ENCODE measurements around the gene SOS1.
"Not testable (repeated sequence)": the region's sequence is repeated elsewhere in the genome, so short reads cannot be mapped to it uniquely, and the experiment has no call there.

Gene SOS1

DNA sequence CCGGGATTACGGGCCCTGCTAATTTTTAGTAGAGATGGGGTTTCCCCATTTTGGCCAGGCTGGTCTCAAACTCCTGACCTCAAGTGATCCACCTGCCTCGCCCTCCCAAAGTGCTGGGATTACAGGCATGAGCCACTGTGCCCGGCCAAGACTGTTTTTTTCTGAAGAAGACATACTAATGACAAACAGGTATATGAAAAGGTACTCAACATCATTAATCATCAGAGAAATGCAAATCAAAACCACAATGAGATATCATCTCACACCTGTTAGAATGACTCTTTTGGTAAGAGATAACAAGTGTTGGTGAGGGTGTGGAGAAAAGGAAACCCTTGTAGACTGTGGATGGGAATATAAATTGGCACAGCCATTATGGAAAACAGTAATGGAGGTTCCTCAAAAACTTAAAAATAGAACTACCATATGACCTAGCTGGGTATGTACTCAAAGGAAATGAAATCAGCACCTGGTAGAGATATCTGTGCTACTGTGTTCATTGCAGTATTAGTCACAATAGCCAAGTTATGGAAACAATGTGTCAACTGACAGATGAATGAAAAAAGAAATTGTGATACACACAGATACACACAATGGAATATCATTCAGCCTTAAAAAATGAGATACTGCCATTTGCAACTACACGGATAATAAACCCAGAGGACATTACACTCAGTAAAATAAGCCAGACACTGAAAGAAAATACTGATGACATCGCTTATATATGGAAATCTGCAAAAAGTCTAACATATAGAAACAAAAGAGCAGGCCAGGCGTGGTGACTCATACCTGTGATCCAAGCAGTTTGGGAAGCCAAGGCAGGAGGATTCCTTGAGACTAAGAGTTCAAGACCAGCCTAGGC, 20.8 kb downstream of the SOS1 start:
- no peak for DNase-seq (ENCODE audit: low read depth in 2 of 2)

DNA sequence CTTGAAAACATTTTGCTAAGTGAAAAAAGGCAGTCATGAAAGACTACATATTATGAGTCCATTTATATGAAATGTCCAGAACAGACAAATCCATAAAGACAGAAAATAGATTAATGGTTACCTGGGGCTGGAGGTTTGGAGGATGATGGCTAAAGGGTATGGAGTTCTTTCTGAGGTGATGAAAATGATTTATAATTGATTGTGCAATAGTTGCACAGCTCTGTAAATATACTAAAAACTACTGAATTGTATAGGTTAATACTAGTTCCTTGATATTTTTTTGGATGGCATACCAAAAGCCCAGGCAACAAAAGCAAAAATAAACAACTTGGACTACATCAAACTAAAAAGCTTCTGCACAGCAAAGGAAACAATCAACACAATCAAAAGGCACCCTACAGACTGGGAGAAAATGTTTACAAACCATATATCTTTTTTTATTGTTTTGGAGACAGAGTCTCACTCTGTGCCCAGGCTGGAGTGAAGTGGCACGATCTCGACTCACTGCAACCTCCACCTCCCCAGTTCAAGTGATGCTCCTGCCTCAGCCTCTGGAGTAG, 21.5 kb downstream of the SOS1 start:
- DNase-seq (ENCODE audit: low read depth in 2 of 2), result no peak

DNA sequence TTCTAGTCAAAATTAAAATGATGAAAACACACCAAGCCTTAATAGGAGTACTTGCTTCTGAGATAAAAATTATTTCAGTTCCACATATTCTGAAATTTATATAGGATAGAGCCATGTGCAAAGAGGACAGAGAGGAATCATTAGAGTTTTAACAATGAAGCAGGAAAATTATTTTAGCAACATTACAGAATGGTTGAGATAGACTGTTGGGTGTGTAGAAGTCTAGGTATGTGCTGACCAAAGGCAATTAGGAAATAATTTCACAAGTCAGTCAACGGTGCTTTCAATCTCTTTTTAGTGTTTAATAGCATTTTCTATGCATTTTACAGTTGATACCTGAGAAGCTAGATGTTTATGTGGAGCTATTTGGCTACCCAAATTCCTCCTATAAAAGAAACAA, 25.2 kb downstream of the SOS1 start:
- no peak for DNase-seq (ENCODE audit: low read depth in 2 of 2)

DNA sequence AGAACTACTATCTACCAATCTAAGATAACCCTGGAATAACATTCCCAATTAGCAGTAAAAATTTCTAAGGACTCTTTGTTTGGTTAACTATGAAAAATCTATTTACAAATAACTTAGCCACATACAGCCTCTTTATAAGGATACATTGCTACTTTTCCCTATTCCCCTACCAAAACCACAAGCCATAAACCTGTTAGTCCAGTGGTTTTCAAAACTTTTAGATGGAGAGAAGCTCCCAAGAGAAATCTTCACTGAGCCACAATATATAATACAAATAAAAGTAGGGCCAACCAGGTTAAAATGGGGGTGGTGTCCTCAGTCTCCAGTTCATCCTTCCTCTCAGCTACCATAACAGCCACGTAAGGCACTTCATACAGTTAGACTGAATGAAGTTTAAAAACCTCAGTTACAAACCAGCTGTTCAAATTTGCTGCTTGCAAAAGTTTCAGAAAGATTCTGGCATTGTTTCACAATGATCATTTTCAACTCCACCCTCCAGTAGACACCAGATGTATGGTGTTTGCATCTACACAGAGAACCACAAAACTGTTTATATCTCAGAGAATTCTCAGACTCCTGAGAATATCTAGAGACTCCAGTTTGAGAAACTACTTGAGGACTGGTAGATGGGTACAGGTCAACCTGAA, 26.0 kb downstream of the SOS1 start:
- no peak for DNase-seq (ENCODE audit: low read depth in 2 of 2)

DNA sequence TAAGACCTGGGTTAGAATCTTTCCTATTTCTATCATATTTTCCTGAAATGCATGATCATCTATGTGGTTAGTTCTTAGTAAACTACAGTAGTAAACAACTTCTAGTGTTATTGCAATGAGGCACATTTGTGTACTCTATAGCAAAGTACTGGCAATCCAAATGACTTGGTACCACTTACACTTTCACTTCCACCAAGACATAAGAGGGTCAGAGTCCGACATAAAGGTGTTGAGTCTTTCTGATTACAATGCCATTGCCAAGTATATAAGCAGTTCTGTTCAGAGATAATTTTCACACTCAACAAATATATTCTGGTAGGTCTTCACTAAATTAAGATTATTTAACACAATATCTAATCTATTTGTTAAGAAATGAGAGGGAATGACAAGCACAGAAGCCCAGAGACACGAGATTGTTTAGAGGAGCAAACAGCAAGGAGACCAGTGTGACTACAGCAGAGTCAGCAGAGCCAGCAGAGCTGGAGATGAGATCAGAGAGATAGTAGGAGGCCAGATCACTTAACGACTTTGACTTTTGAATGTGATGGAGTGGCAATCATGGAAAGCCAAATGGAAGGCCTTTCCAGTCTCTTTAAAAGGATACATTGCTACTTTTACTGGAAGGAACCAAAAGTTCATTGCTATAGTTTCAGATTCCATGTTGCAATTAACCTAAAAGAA, 27.5 kb downstream of the SOS1 start:
- no peak for DNase-seq (ENCODE audit: low read depth in 2 of 2)

DNA sequence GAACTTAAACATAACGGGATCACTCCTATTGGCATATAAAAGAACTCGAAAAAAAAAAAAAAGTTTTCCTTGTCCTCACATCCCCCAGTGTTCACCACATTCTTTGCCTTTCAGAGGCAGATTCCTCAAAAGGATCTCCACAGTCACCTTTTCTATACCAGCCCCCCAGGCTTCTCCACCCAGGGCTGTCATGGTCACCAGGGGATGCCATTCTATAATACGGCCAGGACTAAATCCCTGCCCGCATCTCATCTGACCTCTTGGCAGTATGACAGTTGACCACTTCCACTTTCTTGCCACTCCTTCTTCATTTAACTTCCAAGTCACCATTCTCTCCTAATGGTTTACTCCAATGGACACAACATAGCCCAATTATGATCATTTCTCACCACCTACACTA, 29.3 kb downstream of the SOS1 start:
- no peak for DNase-seq (ENCODE audit: low read depth in 2 of 2)

DNA sequence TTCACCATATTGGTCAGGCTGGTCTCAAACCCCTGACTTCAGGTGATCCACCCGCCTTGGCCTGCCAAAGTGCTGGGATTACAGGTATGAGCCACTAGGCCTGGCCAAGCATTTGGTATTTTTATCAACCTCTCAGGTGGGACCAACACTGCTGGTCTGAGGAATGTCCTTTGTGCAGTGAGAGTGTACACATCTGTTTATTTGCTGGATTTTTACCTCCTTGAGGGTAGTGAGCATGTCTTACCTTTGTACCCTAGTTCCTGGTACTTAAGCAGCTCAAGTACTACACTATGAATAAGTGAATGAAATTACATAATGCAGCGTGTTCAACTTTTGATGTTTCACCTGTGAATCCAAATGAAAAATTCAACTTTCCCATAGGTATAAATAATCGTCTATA, 29.8 kb downstream of the SOS1 start:
- DNase-seq (ENCODE audit: low read depth in 2 of 2), result no peak

DNA sequence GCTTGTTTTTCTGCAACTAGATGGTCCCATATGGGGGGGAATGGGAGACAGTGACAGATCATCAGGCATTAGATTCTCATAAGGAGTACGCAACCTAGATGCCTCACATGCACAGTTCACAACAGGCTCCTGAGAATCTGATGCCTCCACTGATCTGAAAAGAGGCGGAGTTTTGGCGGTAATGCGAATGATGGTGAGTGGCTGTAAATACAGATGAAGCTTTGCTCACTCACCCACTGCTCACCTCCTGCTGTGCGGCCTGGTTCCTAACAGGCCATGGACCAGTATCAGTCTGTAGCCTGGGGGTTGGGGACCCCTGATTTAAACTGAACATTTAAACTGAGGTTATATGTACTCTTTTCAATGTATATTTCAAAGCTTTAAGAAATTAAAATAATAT, 40.7 kb downstream of the SOS1 start:
- DNase-seq (ENCODE audit: low read depth in 2 of 2), result no peak

DNA sequence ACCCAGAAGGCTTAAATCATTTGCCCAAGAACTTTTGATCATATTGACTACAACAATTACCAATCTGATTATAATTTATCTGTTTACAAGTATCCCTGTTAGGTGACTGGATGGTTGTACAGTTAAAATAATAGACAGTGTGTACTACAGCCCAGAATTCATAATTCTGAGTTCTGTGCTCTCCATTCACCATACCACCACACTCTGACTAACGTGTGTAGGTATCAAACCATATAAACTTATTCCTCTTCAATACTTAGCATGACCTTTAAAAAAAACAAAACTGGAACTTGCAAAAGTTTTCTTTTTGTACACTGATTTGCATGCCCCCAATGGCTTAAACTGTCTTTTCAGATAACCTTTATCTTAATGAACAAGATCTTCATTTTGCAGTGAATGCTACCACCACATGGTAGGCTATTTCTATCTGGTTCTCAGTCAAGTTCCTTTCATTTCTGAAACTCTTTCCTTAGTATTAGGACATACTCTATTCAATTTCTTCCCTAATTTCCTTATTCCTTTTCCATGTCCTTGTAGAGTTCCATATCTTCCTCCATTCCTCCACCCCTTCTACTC, 50.9 kb downstream of the SOS1 start:
- DNase-seq (ENCODE audit: low read depth in 2 of 2), result no peak

DNA sequence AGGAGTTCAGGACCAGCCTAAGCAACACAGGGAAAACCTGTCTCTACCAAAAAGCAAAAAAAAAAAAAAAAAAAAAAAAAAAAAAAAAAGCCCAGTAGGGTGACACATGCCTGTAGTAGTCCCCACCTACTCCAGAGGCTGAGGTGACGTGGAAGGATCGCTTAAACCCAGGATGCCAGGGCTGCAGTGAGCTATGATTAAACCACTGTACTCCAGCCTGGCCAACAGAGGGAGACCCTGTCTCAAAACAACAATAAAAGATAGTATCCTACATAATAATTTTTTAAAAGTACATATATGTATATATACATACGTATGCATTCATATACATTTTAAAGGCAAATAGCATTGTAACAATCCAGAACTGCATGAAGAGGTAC, 51.7 kb downstream of the SOS1 start:
- DNase-seq (ENCODE audit: low read depth in 2 of 2), result peak; percentile 8 to 14

DNA sequence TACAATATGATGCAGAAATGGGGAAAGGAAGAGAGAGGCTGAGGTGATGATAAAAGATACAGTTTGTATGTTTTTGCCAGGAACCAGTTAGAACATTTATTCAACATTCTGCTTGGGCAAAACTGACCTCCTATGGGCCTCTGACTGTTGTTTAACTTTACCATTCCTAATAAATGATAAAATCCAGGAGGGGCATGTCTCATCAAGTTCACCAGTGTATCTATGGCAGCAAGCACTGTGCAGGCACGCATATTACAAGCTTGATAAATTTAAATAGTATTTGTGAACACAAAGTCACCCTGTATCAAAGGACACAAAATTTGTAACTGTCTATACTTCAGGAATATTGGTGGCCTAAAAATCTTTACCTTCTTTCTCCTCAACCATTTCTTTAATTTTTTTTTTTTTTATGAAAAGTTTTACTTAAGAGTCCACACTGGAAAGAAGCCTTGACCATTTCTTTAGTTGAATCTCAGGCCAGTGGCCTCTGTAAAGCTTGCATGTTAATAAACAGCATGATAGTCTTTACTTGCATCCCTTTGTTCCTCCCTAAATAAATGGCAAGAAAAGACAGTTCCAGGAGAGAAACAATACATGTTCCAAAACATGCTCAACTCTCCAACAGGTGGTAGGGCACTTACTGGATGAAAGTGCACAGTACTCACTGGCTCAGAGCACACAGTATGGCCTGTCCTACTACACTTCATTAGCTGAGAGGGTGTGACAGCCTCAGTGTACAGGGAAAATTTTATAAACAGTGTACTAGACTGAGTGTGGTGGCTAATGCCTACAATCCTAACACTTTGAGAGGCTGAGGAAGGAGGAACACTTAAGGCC, 52.3 kb downstream of the SOS1 start:
- DNase-seq (ENCODE audit: low read depth in 2 of 2), result no peak

DNA sequence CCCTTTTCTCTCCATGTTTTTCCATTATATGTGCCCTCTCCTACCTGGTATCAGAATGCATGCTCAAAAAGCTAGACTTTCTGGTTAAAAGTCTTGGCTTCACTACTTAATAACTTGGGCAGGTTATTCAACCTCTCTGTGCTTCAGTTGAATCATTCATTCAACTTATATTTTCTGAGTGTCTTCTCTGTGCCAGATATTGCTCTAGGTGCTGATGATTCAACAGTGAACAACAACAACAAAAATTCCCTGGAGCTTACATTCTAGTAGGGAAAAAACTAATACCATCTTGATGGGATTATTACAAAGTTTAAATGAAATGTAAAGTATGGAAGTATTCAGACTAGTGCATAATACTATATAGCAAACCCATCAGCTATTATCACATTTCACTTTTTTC, 55.2 kb downstream of the SOS1 start:
- no peak for DNase-seq (ENCODE audit: low read depth in 2 of 2)

DNA sequence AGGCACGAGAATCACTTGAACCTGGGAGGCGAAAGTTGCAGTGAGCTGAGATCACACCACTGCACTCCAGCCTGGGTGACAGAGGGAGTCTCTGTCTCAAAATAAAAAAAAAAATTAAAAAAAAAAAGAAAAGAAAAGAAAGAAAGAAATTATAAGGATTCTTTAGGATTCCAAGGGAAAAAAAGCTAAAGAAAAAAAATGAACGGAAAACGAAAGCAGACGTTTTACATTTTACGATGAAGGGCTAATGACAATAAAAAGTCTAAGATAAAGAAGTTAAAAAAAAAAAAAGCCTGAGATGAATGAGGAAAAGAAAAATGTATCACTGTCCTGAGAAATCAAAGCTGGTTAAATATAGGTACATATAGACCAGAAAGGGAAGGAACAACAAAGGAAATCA, 58.5 kb downstream of the SOS1 start:
- no peak for DNase-seq (ENCODE audit: low read depth in 2 of 2)

DNA sequence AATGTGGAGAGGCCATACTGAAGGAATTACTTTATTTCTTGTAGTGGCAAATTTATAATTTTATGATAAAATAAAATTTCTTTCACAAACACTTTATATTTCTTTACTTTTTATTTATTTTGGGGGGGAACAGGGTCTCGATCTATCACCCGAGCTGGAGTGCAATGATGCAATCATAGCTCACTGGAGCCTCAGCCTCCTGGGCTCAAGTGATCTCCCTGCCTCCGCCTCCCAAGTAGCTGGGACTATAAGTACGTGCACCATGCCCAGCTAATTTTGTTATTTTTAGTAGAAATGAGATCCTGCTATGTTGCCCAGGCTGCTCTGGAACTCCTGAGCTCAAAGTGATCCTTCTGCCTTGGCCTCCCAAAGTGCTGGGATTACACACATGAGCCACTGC, 59.6 kb downstream of the SOS1 start:
- no peak for DNase-seq (ENCODE audit: low read depth in 2 of 2)

DNA sequence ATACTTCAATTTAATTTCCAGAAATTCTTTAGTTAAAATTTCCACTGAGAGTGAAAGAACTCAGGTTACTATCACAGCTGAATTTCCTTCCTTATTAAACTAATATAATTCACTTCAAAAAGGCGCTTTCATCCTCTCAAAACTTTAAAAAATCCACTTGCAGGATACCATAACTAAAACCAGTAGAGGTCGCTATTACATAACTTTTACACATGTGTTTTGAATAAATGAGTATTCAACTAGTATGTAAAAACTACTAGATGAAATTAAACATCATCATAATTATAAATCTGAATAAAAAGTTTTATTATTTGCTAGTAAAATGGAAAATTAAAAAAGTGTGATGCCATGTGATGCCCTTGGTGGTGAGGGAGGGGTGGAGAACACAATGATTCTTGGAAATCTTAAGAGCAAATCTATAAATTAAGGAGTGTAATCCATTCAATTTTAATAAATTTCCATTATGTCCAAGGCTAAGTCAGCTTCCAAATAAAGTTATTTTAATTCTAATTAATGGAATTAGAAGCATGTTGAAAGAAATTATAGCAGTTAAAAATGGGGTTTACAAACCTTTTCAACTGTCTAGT, 61.4 kb downstream of the SOS1 start:
- no peak for DNase-seq (ENCODE audit: low read depth in 2 of 2)

DNA sequence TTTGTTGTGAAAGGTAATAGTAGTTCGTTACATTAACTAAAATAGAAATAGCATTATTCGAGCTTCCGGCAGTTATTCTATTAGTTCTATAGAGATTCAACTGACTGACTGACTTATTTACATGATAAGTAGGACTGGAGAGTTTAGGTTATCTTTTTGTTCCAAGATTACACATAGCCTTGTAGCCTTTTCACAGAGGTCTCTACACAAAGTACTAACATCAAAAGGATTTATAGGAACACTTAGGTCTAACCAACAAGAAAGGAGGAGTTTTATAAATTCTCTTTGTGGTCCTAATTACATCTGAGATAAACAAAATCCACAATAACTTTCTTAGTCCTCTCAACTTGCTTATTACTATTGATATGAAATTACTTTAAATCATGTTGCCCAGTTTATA, 62.8 kb downstream of the SOS1 start:
- no peak for DNase-seq (ENCODE audit: low read depth in 2 of 2)

DNA sequence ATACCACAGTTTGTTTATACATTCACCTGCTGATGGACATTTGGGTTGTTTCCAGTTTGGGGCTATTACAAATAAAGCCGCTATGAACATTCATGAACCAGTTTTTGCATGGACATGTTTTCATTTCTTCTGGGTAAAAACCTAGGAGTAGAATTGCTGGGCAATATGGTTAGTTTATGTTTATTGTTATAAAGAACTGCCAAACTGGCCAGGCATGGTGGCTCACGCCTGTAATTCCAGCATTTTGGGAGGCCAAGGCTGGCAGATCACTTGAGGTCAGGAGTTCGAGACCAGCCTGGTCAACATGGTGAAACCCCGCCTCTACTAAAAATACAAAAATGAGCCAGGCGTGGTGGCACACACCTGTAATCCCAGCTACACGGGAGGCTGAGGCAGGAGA, 68.2 kb downstream of the SOS1 start:
- DNase-seq (ENCODE audit: low read depth in 2 of 2), result not testable (repeated sequence)

DNA sequence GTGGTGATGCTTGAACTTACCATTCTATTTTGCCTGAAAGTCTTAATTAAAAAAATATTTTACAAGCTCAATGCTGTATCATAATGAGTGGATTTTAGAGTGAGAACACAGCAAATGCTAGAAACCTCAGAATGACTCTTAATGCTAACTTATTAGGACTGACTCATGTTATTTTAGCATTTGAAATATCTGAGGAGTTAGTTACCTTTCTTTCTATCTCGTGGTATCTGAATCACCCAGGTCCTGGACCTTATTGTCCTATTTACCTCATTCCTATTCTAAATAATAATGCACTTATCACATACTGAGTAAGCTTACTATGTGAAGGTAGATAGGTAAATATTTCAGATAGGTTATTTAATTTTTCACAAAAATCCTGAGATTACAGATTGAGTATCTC, 70.7 kb downstream of the SOS1 start:
- DNase-seq (ENCODE audit: low read depth in 2 of 2), result no peak

DNA sequence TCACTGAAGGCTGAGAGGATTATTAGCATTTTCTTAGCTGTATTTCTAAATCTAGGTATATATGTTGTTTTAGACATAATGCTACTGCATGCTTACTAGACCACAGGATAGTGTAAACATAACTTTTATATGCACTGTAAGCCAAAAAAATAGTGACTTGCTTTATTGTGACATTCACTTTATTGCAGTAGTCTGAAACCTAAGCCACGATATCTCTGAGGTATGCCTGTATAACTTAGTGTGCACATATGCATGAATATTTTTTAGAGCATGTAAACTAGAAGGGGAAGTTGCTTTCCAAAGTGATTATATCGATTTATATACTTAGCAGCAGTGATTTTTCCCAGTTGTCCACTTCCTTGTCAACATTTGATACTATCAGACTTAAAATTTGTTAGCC, 81.8 kb downstream of the SOS1 start:
- no peak for DNase-seq (ENCODE audit: low read depth in 2 of 2)

DNA sequence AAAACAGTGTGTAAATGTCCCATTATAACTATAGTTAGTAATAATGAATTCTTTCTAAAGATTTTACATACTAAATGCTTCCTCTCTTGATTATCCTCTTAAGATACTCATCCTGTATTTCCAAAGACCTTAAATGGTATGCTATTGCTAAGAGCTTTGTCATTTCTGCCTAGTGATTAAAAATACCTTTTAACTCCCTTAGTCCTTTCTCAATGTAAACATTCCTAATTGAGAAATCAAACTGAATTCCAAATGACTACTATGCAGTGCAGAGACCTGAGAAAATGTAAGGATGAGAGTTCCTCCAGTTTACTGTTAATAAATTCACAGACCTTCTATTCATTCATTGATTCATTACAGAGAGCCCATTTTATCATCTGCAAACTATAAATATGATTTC, 86.9 kb downstream of the SOS1 start:
- DNase-seq (ENCODE audit: low read depth in 2 of 2), result no peak

DNA sequence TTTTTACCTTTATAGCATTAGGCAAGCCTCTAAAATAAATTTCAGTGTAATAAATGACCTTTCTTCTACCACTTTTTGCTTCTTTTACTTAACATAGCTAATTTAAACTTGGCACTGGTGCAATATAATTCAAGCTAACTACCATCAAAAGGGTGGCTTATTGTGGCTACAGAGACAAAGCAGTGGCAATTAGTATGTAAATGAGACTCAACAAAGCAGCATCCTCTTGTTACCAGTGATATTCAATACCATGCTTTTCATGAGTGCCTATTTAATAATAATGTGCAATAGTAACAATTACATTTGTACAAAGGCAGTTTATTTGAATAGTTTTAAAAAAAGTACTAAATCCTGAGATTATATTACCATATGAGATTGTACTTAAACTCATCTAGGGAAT, 93.4 kb downstream of the SOS1 start:
- DNase-seq (ENCODE audit: low read depth in 2 of 2), result no peak

Data from stimulated activated CD4-positive, alpha-beta T cell treated with anti-CD3 and anti-CD28 coated beads, Interleukin-15, amount 100 ng/mL, for 48 hours (primary cell).